Measurements from ENCODE around the gene NPR1. TPM values are rescaled to one million over a fixed set of nuclear protein-coding genes. Genes with fewer than 3 reads are reported as not detected.

Gene NPR1
- total and polyA plus RNA-seq, 2 donors (not counting 3 experiments of a cell fraction or from before 2014, with no cell fraction given) = 9.8 to 13.3 TPM

GRCh38 chr1:153734396-153735089, 56.1 kb downstream of the NPR1 start:
- ChIA-PET CTCF (interaction anchor here (1.3 kb wide), 1 partner anchor 57 kb away, joined by 4 read pairs; no protein-coding TSS in a partner anchor), POLR2A (no interaction called here)
- H3K27me3 ChIP-seq (ENCODE audit: control insufficient read depth in 2 of 2, insufficient read depth in 2 of 2, low read length in 2 of 2) = no peaks in the 10 kb centered on the region
- H2AFZ ChIP-seq (ENCODE audit: low read depth, low read length) = no peak overlapping the region
- no TSS peak for BruUV-seq (replicated peaks)
- FAIRE-seq (no peak), DNase-seq (ENCODE audit: low read depth, low spot score) (no peak)
- no peak overlapping the region for H3K9ac ChIP-seq (replicated peaks; ENCODE audit: extremely low read depth, insufficient read depth, low read length)
- no peak for TF ChIP-seq POLR2A (IDR thresholded peaks at IDR 0.05; ENCODE audit: low read depth, low read length)
- no peak for TF ChIP-seq GATA2 (IDR thresholded peaks at IDR 0.05; ENCODE audit: insufficient read depth, insufficient read length, low read depth, low read length)
- TF ChIP-seq MYC (IDR thresholded peaks at IDR 0.05; ENCODE audit: low read depth, low read length) = no peak
- no peak for TF ChIP-seq CTCF (IDR thresholded peaks at IDR 0.05; ENCODE audit: extremely low read depth in 1 of 2, insufficient read depth in 1 of 2, low read depth in 1 of 2, low read length in 2 of 2)
- TF ChIP-seq FOS (IDR thresholded peaks at IDR 0.05; ENCODE audit: borderline replicate concordance, insufficient read depth, low read length) = no peak
- TF ChIP-seq POLR2AphosphoS5 (IDR thresholded peaks at IDR 0.05; ENCODE audit: insufficient read depth, low read depth, low read length) = no peak
- TF ChIP-seq EZH2 (IDR thresholded peaks at IDR 0.05; ENCODE audit: borderline replicate concordance, low read depth, low read length, severe bottlenecking) = no peak
- TF ChIP-seq JUN (IDR thresholded peaks at IDR 0.05; ENCODE audit: borderline replicate concordance, insufficient read depth, insufficient read length, low read depth) = no peak
- no peaks in the 10 kb centered on the region for H3K36me3 ChIP-seq (ENCODE audit: control insufficient read depth in 2 of 2, extremely low read depth in 1 of 2, insufficient read depth in 2 of 2, low read length in 2 of 2)
- peaks cover 2% of the 10 kb centered on the region for H3K79me2 ChIP-seq (ENCODE audit: control insufficient read depth, insufficient read depth, low read length)
- H3K9me1 ChIP-seq (replicated peaks; ENCODE audit: control insufficient read depth, extremely low read depth, insufficient read depth, low read length) = no peaks in the 10 kb centered on the region
- no peak overlapping the region for H3K4me2 ChIP-seq (ENCODE audit: insufficient read depth, low read length)
- H3K9me3 ChIP-seq (replicated peaks; ENCODE audit: control insufficient read depth, insufficient read depth, low read length) = no peaks in the 10 kb centered on the region
- no peaks in the 10 kb centered on the region for H4K20me1 ChIP-seq (replicated peaks; ENCODE audit: control insufficient read depth, extremely low read depth, insufficient read depth, low read length)
- intact Hi-C loops (cut with micrococcal nuclease) (no loop called here), dilution Hi-C loops (cut with MboI; ENCODE audit: extremely low pct_ligation_motif_present, low sequenced_read_pairs) (no loop called here)
- H3K4me3 ChIP-seq (replicated peaks in 1 of 3; ENCODE audit: insufficient read depth in 1 of 3, low read depth in 1 of 3, low read length in 3 of 3) = no peak overlapping the region
- H3K27ac ChIP-seq (ENCODE audit: insufficient read depth, low read depth, low read length) = no peak overlapping the region
- peaks cover 7% of the 10 kb centered on the region for H3K4me1 ChIP-seq (ENCODE audit: control insufficient read depth, extremely low read depth, insufficient read depth, low read length)
